Loucy (cell line): Measurements from ENCODE around the gene PITPNC1.

Source experiments
- H2AFZ ChIP-seq: fragments of 200-600 bp; sonication (generic); 2 replicates; pipeline ENCODE4 v1.6.0; 2016; ENCODE audit warnings: antibody characterized with exemption, mild to moderate bottlenecking, low read length, moderate library complexity
- H3F3A ChIP-seq: fragments of 200-600 bp; 2 replicates; pipeline ENCODE4 v1.6.0; 2016; ENCODE audit warnings: antibody characterized with exemption, low read depth, mild to moderate bottlenecking
- H3K27me3 ChIP-seq: fragments of 200-600 bp; sonication (generic); 2 replicates; pipeline ENCODE4 v1.6.1; 2014; ENCODE audit warnings: low read length, mild to moderate bottlenecking; ENCODE audit not compliant: insufficient read depth, poor library complexity, severe bottlenecking
- H3K36me3 ChIP-seq: fragments of 200-600 bp; sonication (generic); 2 replicates; pipeline ENCODE4 v1.6.1; 2016; ENCODE audit warnings: low read length; ENCODE audit not compliant: insufficient read depth
- H3K4me1 ChIP-seq: fragments of 200-600 bp; sonication (generic); 2 replicates; pipeline ENCODE4 v1.5.1; 2014; ENCODE audit warnings: low read length, mild to moderate bottlenecking; ENCODE audit not compliant: insufficient read depth, poor library complexity, severe bottlenecking
- H3K4me2 ChIP-seq: fragments of 200-600 bp; sonication (generic); 2 replicates; pipeline ENCODE4 v1.6.0; 2014; ENCODE audit warnings: antibody characterized with exemption, low read length, low read depth, mild to moderate bottlenecking; ENCODE audit not compliant: poor library complexity, severe bottlenecking
- H3K4me3 ChIP-seq: fragments of 200-600 bp; sonication (generic); 2 replicates; pipeline ENCODE4 v1.5.1; 2014; ENCODE audit warnings: low read length, mild to moderate bottlenecking, mixed read lengths; ENCODE audit not compliant: poor library complexity, severe bottlenecking
- H3K79me2 ChIP-seq: fragments of 200-600 bp; sonication (generic); 2 replicates; pipeline ENCODE4 v1.6.1; 2014; ENCODE audit warnings: low read length; ENCODE audit not compliant: insufficient read depth
- H3K9ac ChIP-seq: fragments of 200-600 bp; sonication (generic); 2 replicates; pipeline ENCODE4 v1.6.0; 2014; ENCODE audit warnings: mild to moderate bottlenecking, low read depth, low read length, moderate library complexity; ENCODE audit not compliant: poor library complexity, severe bottlenecking
- H3K9me2 ChIP-seq: fragments of 200-600 bp; sonication (generic); replicated peaks from 2 replicates; pipeline ENCODE4 v1.6.1; 2016; ENCODE audit warnings: low read depth, low read length, mixed read lengths
- H3K9me3 ChIP-seq: fragments of 200-600 bp; sonication (generic); 2 replicates; pipeline ENCODE4 v1.6.1; 2014; ENCODE audit warnings: mild to moderate bottlenecking, antibody characterized with exemption, low read length, low read depth; ENCODE audit not compliant: insufficient read depth
- H4K20me1 ChIP-seq: fragments of 200-600 bp; sonication (generic); 2 replicates; pipeline ENCODE4 v1.6.0; 2014; ENCODE audit warnings: antibody characterized with exemption, low read length, mild to moderate bottlenecking; ENCODE audit not compliant: insufficient read depth, poor library complexity, severe bottlenecking
- EZH2phosphoT487 ChIP-seq: fragments of 200-600 bp; IDR thresholded peaks from 2 replicates; pipeline ENCODE4 v1.6.1; 2018; ENCODE audit warnings: antibody characterized with exemption, mild to moderate bottlenecking, moderate library complexity, borderline replicate concordance
- TF ChIP-seq, protein P1 (sequence below): fragments of 200-600 bp; sonication (generic); conservative IDR thresholded peaks from 2 replicates; pipeline ENCODE4 v1.5.1; 2014; ENCODE audit warnings: mild to moderate bottlenecking, antibody characterized with exemption, low read length

The PITPNC1 gene

DNA sequence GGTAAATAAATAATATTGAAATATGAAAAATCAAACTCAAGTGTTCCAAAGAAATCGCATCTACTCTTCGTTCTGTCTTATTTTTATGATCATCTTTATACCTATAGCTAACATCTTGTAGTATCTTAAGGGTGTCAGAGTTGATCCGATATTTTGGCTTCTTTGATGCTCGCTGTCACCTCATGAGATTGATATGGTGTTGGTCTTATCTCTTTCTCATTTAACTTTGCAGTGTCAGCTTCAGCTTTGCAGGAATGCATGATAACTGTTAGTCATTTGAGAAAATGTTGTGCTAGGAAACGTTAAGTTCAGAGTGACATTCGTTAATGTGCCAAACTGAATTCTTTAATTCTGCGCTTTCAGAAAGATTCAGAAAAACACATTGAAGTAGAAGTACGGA, 360.1 kb downstream of the PITPNC1 start:
- Histone ChIP-seq H3K9ac (no peak overlapping the region), H3K9me3 (no peaks in the 10 kb centered on the region), H3K79me2 (peaks cover 8% of the 10 kb centered on the region; the same call in 1 of the 2 replicates), H3K4me1 (peaks cover 8% of the 10 kb centered on the region), H3K36me3 (peaks cover 91% of the 10 kb centered on the region), H3K4me3 (no peak overlapping the region), H2AFZ (no peak overlapping the region), H3F3A (no peaks in the 10 kb centered on the region), H4K20me1 (peaks cover 12% of the 10 kb centered on the region), H3K4me2 (no peak overlapping the region), H3K9me2 (no peaks in the 10 kb centered on the region), H3K27me3 (no peaks in the 10 kb centered on the region)
- TF ChIP-seq, protein P1, sequence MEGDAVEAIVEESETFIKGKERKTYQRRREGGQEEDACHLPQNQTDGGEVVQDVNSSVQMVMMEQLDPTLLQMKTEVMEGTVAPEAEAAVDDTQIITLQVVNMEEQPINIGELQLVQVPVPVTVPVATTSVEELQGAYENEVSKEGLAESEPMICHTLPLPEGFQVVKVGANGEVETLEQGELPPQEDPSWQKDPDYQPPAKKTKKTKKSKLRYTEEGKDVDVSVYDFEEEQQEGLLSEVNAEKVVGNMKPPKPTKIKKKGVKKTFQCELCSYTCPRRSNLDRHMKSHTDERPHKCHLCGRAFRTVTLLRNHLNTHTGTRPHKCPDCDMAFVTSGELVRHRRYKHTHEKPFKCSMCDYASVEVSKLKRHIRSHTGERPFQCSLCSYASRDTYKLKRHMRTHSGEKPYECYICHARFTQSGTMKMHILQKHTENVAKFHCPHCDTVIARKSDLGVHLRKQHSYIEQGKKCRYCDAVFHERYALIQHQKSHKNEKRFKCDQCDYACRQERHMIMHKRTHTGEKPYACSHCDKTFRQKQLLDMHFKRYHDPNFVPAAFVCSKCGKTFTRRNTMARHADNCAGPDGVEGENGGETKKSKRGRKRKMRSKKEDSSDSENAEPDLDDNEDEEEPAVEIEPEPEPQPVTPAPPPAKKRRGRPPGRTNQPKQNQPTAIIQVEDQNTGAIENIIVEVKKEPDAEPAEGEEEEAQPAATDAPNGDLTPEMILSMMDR, result no peak
- TF ChIP-seq EZH2phosphoT487, result no peak

DNA sequence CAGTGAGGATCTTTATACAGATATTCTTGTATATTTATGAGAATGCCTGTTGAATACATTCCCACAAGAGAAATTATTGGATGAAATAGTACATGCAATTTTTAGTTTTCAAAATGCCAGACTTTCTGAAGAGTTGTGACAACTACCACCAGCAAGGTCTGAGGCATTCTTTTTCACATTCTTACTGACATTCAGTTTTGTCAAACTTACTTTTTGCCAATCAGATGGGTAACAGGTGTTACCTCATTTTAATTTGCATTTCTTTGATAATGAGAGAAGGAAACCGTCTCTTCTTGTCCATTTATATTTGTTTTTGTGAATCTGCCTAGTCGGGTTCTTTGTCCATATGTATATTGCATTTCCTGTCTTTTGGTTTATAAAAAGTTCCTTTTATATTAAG, 364.9 kb downstream of the PITPNC1 start:
- H3K27me3 ChIP-seq, result no peaks in the 10 kb centered on the region
- no peak overlapping the region for H3K4me3 ChIP-seq
- H3K9me3 ChIP-seq, result no peaks in the 10 kb centered on the region
- H3K36me3 ChIP-seq, result peaks cover 82% of the 10 kb centered on the region
- no peaks in the 10 kb centered on the region for H3K79me2 ChIP-seq
- TF ChIP-seq, protein P1, result no peak
- TF ChIP-seq EZH2phosphoT487, result no peak
- H3K9ac ChIP-seq, result no peak overlapping the region
- H3K4me2 ChIP-seq, result no peak overlapping the region
- no peaks in the 10 kb centered on the region for H3F3A ChIP-seq
- no peak overlapping the region for H2AFZ ChIP-seq
- H3K9me2 ChIP-seq, result no peaks in the 10 kb centered on the region
- H4K20me1 ChIP-seq, result no peaks in the 10 kb centered on the region
- H3K4me1 ChIP-seq, result no peaks in the 10 kb centered on the region
